Upper lobe of left lung (tissue), 4 donors: Measurements from ENCODE around the gene PTPRM.

Source experiments
- POLR2A ChIP-seq, 4 donors: fragments of 450-650 bp; IDR thresholded peaks; one replicate each; pipeline ENCODE4 v1.5.1; 2016 to 2017; ENCODE audit warnings: antibody characterized with exemption in 4 of 4, mild to moderate bottlenecking in 2 of 4
- TF ChIP-seq, protein P1 (sequence below), 6 experiments: fragments of 450-650 bp in 4 of 6; fragments of 200-600 bp in 2 of 6; sonication (generic) in 2 of 6; IDR thresholded peaks; one replicate each; pipeline ENCODE4 v1.5.1; 2016 to 2019; ENCODE audit warnings: antibody characterized with exemption in 6 of 6

DNA sequence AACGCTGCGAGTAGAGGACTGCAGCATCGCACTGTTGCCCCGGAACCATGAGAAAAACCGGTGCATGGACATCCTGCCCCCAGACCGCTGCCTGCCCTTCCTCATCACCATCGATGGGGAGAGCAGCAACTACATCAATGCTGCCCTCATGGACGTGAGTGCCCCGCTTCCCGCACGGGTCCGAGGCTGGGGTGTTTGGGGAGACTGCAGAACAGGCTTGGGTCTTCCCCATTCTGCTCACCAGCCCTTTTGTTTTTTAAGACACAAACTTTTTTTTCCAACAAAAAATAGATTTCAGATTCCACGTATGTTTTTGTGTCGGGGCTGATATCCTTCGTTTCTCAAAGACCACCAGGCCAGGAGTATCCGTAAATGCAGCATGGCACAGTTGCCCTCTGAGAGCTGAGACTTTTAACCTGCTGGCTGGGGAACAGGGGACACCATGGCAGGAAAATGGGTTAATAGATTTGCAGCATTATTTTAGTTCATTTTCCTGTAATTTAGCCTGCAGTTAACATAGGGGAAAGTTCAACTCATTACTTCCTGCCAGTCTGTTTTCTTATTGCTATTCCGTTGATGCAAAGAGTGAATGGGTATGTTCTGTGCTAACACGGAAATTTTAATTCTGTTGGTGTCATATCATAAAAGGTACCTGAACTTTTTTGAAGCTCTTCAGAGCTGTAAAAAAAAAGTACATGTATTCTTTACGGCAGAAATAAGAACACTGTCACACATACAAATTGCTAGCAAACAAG, 812.2 kb downstream of the PTPRM start:
- TF ChIP-seq, protein P1, sequence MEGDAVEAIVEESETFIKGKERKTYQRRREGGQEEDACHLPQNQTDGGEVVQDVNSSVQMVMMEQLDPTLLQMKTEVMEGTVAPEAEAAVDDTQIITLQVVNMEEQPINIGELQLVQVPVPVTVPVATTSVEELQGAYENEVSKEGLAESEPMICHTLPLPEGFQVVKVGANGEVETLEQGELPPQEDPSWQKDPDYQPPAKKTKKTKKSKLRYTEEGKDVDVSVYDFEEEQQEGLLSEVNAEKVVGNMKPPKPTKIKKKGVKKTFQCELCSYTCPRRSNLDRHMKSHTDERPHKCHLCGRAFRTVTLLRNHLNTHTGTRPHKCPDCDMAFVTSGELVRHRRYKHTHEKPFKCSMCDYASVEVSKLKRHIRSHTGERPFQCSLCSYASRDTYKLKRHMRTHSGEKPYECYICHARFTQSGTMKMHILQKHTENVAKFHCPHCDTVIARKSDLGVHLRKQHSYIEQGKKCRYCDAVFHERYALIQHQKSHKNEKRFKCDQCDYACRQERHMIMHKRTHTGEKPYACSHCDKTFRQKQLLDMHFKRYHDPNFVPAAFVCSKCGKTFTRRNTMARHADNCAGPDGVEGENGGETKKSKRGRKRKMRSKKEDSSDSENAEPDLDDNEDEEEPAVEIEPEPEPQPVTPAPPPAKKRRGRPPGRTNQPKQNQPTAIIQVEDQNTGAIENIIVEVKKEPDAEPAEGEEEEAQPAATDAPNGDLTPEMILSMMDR (IDR thresholded peaks at IDR 0.05): no peak
- no peak for TF ChIP-seq POLR2A (IDR thresholded peaks at IDR 0.05)
